Ectodermal cell (in vitro differentiated cells): Measurements from ENCODE around the gene CHD5.

Experiments
- H3K27ac ChIP-seq: 2 replicates; pipeline ENCODE4 v1.7.0; 2013; ENCODE audit warnings: mild to moderate bottlenecking, low read depth, low read length; ENCODE audit not compliant: insufficient read depth, poor library complexity, severe bottlenecking
- H3K27me3 ChIP-seq: 2 replicates; pipeline ENCODE4 v1.7.0; 2013; ENCODE audit warnings: mild to moderate bottlenecking, low read length; ENCODE audit not compliant: insufficient read depth, control insufficient read depth, poor library complexity, severe bottlenecking
- H3K36me3 ChIP-seq: one replicate; pipeline ENCODE4 v1.7.0; 2013; ENCODE audit warnings: low read length; ENCODE audit not compliant: control insufficient read depth, insufficient read depth
- H3K4me1 ChIP-seq: one replicate; pipeline ENCODE4 v1.7.0; 2013; ENCODE audit warnings: low read length; ENCODE audit not compliant: control insufficient read depth, insufficient read depth
- H3K4me3 ChIP-seq: 2 replicates; pipeline ENCODE4 v1.7.0; 2013; ENCODE audit warnings: low read depth, low read length, control low read depth; ENCODE audit not compliant: insufficient read depth
- H3K9me3 ChIP-seq: 2 replicates; pipeline ENCODE4 v1.7.0; 2013; ENCODE audit warnings: mild to moderate bottlenecking, low read length, moderate library complexity; ENCODE audit not compliant: control insufficient read depth
- WGBS, 2 experiments: methylation state at CpG; one replicate each; pipeline ENCODE4 v1.1.7; 2013; ENCODE audit warnings: missing lambda C conversion rate in 2 of 2; 5-methylcytosine and 5-hydroxymethylcytosine counted together

Gene CHD5

GRCh38 chr1:6053206-6053546 lies 126.9 kb downstream of the CHD5 start:
- H3K27me3 ChIP-seq = no peaks in the 10 kb centered on the region
- peaks cover 10% of the 10 kb centered on the region for H3K4me1 ChIP-seq
- no peaks in the 10 kb centered on the region for H3K9me3 ChIP-seq
- no peaks in the 10 kb centered on the region for H3K36me3 ChIP-seq
- 34 to 38% methylated on average over 8 of the region's 8 CpGs for WGBS, 2 experiments
- H3K27ac ChIP-seq = no peak overlapping the region
- no peak overlapping the region for H3K4me3 ChIP-seq

GRCh38 chr1:6052543-6053205 lies 127.4 kb downstream of the CHD5 start:
- WGBS, 2 experiments = 3 to 4% methylated on average over 16 of the region's 16 CpGs

More at GRCh38 chr1:6052543-6053205, 127.4 kb downstream of the CHD5 start:
- Histone ChIP-seq H3K4me3 (no peak overlapping the region), H3K36me3 (no peaks in the 10 kb centered on the region), H3K9me3 (no peaks in the 10 kb centered on the region), H3K27me3 (no peaks in the 10 kb centered on the region), H3K27ac (no peak overlapping the region), H3K4me1 (peaks cover 10% of the 10 kb centered on the region)
